Skeletal muscle satellite cell (primary cell): ENCODE results near the gene PPFIA1.

ENCODE experiments used
- H3K27me3 ChIP-seq: 2 replicates; pipeline ENCODE4 v1.7.0; 2013; ENCODE audit warnings: low read length; ENCODE audit not compliant: control insufficient read depth, insufficient read depth
- H3K36me3 ChIP-seq: 2 replicates; pipeline ENCODE4 v1.7.0; 2013; ENCODE audit warnings: mild to moderate bottlenecking, control low read depth, low read length; ENCODE audit not compliant: insufficient read depth
- H3K4me1 ChIP-seq: 2 replicates; pipeline ENCODE4 v1.7.0; 2013; ENCODE audit warnings: low read length; ENCODE audit not compliant: control insufficient read depth, insufficient read depth
- H3K4me2 ChIP-seq: 2 replicates; pipeline ENCODE4 v1.7.0; 2013; ENCODE audit warnings: mild to moderate bottlenecking, low read length
- H3K4me3 ChIP-seq: 2 replicates; pipeline ENCODE4 v1.7.0; 2013; ENCODE audit warnings: low read length
- H3K9ac ChIP-seq: 2 replicates; pipeline ENCODE4 v1.7.0; 2013; ENCODE audit warnings: mild to moderate bottlenecking, low read depth, low read length, moderate library complexity
- H3K9me3 ChIP-seq: replicated peaks from 2 replicates; pipeline ENCODE4 v1.7.0; 2013; ENCODE audit warnings: mild to moderate bottlenecking, control low read depth, low read length

Gene PPFIA1

GRCh38 chr11:70411713-70412452, 141.4 kb downstream of the PPFIA1 start:
- no peak overlapping the region for H3K4me3 ChIP-seq
- peaks cover 11% of the 10 kb centered on the region for H3K4me1 ChIP-seq
- H3K9ac ChIP-seq: no peak overlapping the region
- H3K9me3 ChIP-seq: no peaks in the 10 kb centered on the region
- peaks cover 93% of the 10 kb centered on the region for H3K36me3 ChIP-seq
- no peak overlapping the region for H3K4me2 ChIP-seq
- H3K27me3 ChIP-seq: no peaks in the 10 kb centered on the region

GRCh38 chr11:70413151-70413550, 142.7 kb downstream of the PPFIA1 start:
- no peak overlapping the region for H3K9ac ChIP-seq
- H3K4me3 ChIP-seq: no peak overlapping the region
- no peaks in the 10 kb centered on the region for H3K27me3 ChIP-seq
- H3K36me3 ChIP-seq: peaks cover 93% of the 10 kb centered on the region
- peaks cover 11% of the 10 kb centered on the region for H3K4me1 ChIP-seq
- H3K9me3 ChIP-seq: no peaks in the 10 kb centered on the region
- no peak overlapping the region for H3K4me2 ChIP-seq

- Histone ChIP-seq H3K9ac (no peak overlapping the region), H3K9me3 (no peaks in the 10 kb centered on the region), H3K27me3 (no peaks in the 10 kb centered on the region), H3K4me1 (peaks cover 11% of the 10 kb centered on the region), H3K4me3 (no peak overlapping the region), H3K4me2 (no peak overlapping the region), H3K36me3 (peaks cover 90% of the 10 kb centered on the region)
Measured at GRCh38 chr11:70414341-70415100, 144.0 kb downstream of the PPFIA1 start.

- no peak overlapping the region for H3K9ac ChIP-seq
Measured at GRCh38 chr11:70415191-70415590, 144.7 kb downstream of the PPFIA1 start.

GRCh38 chr11:70415642-70416395, 145.3 kb downstream of the PPFIA1 start:
- Histone ChIP-seq H3K4me1 (peaks cover 19% of the 10 kb centered on the region), H3K4me2 (no peak overlapping the region), H3K9me3 (no peaks in the 10 kb centered on the region), H3K9ac (no peak overlapping the region), H3K27me3 (no peaks in the 10 kb centered on the region), H3K36me3 (peaks cover 90% of the 10 kb centered on the region), H3K4me3 (no peak overlapping the region)

More at GRCh38 chr11:70415191-70415590, 144.7 kb downstream of the PPFIA1 start:
- no peaks in the 10 kb centered on the region for H3K27me3 ChIP-seq
- no peaks in the 10 kb centered on the region for H3K9me3 ChIP-seq
- peaks cover 90% of the 10 kb centered on the region for H3K36me3 ChIP-seq
- H3K4me2 ChIP-seq: no peak overlapping the region
- peaks cover 18% of the 10 kb centered on the region for H3K4me1 ChIP-seq
- no peak overlapping the region for H3K4me3 ChIP-seq

- Histone ChIP-seq H3K4me3 (no peak overlapping the region), H3K36me3 (peaks cover 92% of the 10 kb centered on the region), H3K27me3 (no peaks in the 10 kb centered on the region), H3K9me3 (no peaks in the 10 kb centered on the region), H3K4me1 (peaks cover 19% of the 10 kb centered on the region), H3K4me2 (no peak overlapping the region), H3K9ac (no peak overlapping the region)
Measured at GRCh38 chr11:70416881-70417280, 146.4 kb downstream of the PPFIA1 start.

- Histone ChIP-seq H3K27me3 (no peaks in the 10 kb centered on the region), H3K4me1 (peaks cover 21% of the 10 kb centered on the region), H3K4me3 (no peak overlapping the region), H3K9ac (no peak overlapping the region), H3K9me3 (no peaks in the 10 kb centered on the region), H3K36me3 (peaks cover 92% of the 10 kb centered on the region), H3K4me2 (no peak overlapping the region)
Measured at GRCh38 chr11:70418130-70418529, 147.6 kb downstream of the PPFIA1 start.

- no peaks in the 10 kb centered on the region for H3K27me3 ChIP-seq
Measured at GRCh38 chr11:70419307-70420007, 149.0 kb downstream of the PPFIA1 start.

GRCh38 chr11:70420008-70420464, 149.5 kb downstream of the PPFIA1 start:
- H3K36me3 ChIP-seq: peaks cover 94% of the 10 kb centered on the region
- H3K4me1 ChIP-seq: peaks cover 30% of the 10 kb centered on the region
- H3K9ac ChIP-seq: no peak overlapping the region
- H3K9me3 ChIP-seq: no peaks in the 10 kb centered on the region
- no peaks in the 10 kb centered on the region for H3K27me3 ChIP-seq
- no peak overlapping the region for H3K4me2 ChIP-seq
- H3K4me3 ChIP-seq: no peak overlapping the region

More at GRCh38 chr11:70419307-70420007, 149.0 kb downstream of the PPFIA1 start:
- H3K9me3 ChIP-seq: no peaks in the 10 kb centered on the region
- no peak overlapping the region for H3K9ac ChIP-seq
- H3K4me2 ChIP-seq: no peak overlapping the region
- peaks cover 94% of the 10 kb centered on the region for H3K36me3 ChIP-seq
- no peak overlapping the region for H3K4me3 ChIP-seq
- peaks cover 34% of the 10 kb centered on the region for H3K4me1 ChIP-seq

- H3K4me1 ChIP-seq: peaks cover 27% of the 10 kb centered on the region
- H3K36me3 ChIP-seq: peaks cover 95% of the 10 kb centered on the region
- no peak overlapping the region for H3K9ac ChIP-seq
- H3K9me3 ChIP-seq: no peaks in the 10 kb centered on the region
- no peaks in the 10 kb centered on the region for H3K27me3 ChIP-seq
- H3K4me3 ChIP-seq: no peak overlapping the region
- H3K4me2 ChIP-seq: no peak overlapping the region
Measured at GRCh38 chr11:70420496-70420895, 150.0 kb downstream of the PPFIA1 start.

- peaks cover 24% of the 10 kb centered on the region for H3K4me1 ChIP-seq
- H3K36me3 ChIP-seq: peaks cover 93% of the 10 kb centered on the region
- no peaks in the 10 kb centered on the region for H3K27me3 ChIP-seq
- H3K4me3 ChIP-seq: no peak overlapping the region
- no peak overlapping the region for H3K4me2 ChIP-seq
- H3K9me3 ChIP-seq: no peaks in the 10 kb centered on the region
- no peak overlapping the region for H3K9ac ChIP-seq
Measured at GRCh38 chr11:70421123-70421522, 150.6 kb downstream of the PPFIA1 start.
